ENCODE measurements around the gene PRSS35. TPM values are rescaled to one million over a fixed set of nuclear protein-coding genes. Genes with fewer than 3 reads are reported as not detected.

Gene PRSS35
- total and polyA plus RNA-seq, 2 donors (not counting 1 experiment from before 2014, with no cell fraction given): not detected

- Mint-ChIP-seq H3K4me3 (no peak overlapping the region), H3K9me3 (ENCODE audit: insufficient read depth) (no peaks in the 10 kb centered on the region), H3K4me1 (peaks cover 13% of the 10 kb centered on the region), H3K27ac (no peak overlapping the region), H3K27me3 (peaks cover 32% of the 10 kb centered on the region)
- H2AFZ ChIP-seq (ENCODE audit: insufficient read depth, low read depth, low read length, poor library complexity, severe bottlenecking): no peak overlapping the region
- H3K4me2 ChIP-seq (replicated peaks; ENCODE audit: low read depth, low read length, poor library complexity, severe bottlenecking): no peak overlapping the region
- 100% methylated on average over 1 of the region's 1 CpG for WGBS (ENCODE audit: insufficient coverage)
- H3K9ac ChIP-seq (ENCODE audit: low read length): no peak overlapping the region
- H3K4me3 ChIP-seq (ENCODE audit: control extremely low read depth in 1 of 5, extremely low read depth in 1 of 5, insufficient read depth in 1 of 5, low read depth in 2 of 5, low read length in 4 of 5): no peak overlapping the region
- no peaks in the 10 kb centered on the region for H3K79me2 ChIP-seq (ENCODE audit: control insufficient read depth, insufficient read depth, low read length)
- ChIA-PET POLR2A (no interaction called here), CTCF (no interaction called here)
- ATAC-seq (ENCODE audit: low read depth): no peak
- peaks cover 9 to 11% of the 10 kb centered on the region in 2 donors for H3K4me1 ChIP-seq (ENCODE audit: control insufficient read depth in 2 of 2, insufficient read depth in 2 of 2, low read length in 2 of 2)
- no peak for TF ChIP-seq CTCF (IDR thresholded peaks at IDR 0.05)
- no peak for TF ChIP-seq EZH2 (IDR thresholded peaks at IDR 0.05; ENCODE audit: borderline replicate concordance, insufficient read depth, low read depth, low read length, poor library complexity, severe bottlenecking)
- no peaks in the 10 kb centered on the region for H3K9me3 ChIP-seq (ENCODE audit: control extremely low read depth in 1 of 3, control insufficient read depth in 2 of 3, insufficient read depth in 1 of 3, low read length in 2 of 3)
- no peaks in the 10 kb centered on the region for H3K36me3 ChIP-seq (replicated peaks in 1 of 2; ENCODE audit: control extremely low read depth in 1 of 2, control insufficient read depth in 1 of 2, extremely low read depth in 1 of 2, insufficient read depth in 2 of 2, low read length in 1 of 2)
- H4K20me1 ChIP-seq (ENCODE audit: control insufficient read depth, insufficient read depth, low read length, poor library complexity, severe bottlenecking): no peaks in the 10 kb centered on the region
- no peak for DNase-seq
- H3K27ac ChIP-seq (ENCODE audit: low read length in 2 of 2): no peak overlapping the region
- peaks cover 0 to 17% (median 9%) of the 10 kb centered on the region in 4 experiments for H3K27me3 ChIP-seq (replicated peaks in 1 of 4; ENCODE audit: control extremely low read depth in 1 of 4, control insufficient read depth in 3 of 4, insufficient read depth in 4 of 4, low read length in 3 of 4)
- intact Hi-C loops (cut with micrococcal nuclease): no loop called here
Observed at GRCh38 chr6:83509441-83509840, 2.9 kb upstream of the PRSS35 start.

- POLR2A ChIA-PET: no interaction called here
- no CpG with 5 or more reads among the region's 3 CpGs for WGBS (ENCODE audit: insufficient coverage)
- intact Hi-C loops (cut with micrococcal nuclease): no loop called here
- Histone ChIP-seq H3K27me3 (replicated peaks in 1 of 4; ENCODE audit: control extremely low read depth in 1 of 4, control insufficient read depth in 3 of 4, insufficient read depth in 4 of 4, low read length in 3 of 4) (peaks cover 0 to 18% (median 9%) of the 10 kb centered on the region in 4 experiments), H3K9me3 (ENCODE audit: control extremely low read depth in 1 of 3, control insufficient read depth in 2 of 3, insufficient read depth in 1 of 3, low read length in 2 of 3) (no peaks in the 10 kb centered on the region), H3K36me3 (replicated peaks in 1 of 2; ENCODE audit: control extremely low read depth in 1 of 2, control insufficient read depth in 1 of 2, extremely low read depth in 1 of 2, insufficient read depth in 2 of 2, low read length in 1 of 2) (no peaks in the 10 kb centered on the region), H3K4me1 (ENCODE audit: control insufficient read depth in 2 of 2, insufficient read depth in 2 of 2, low read length in 2 of 2) (peaks cover 9 to 11% of the 10 kb centered on the region in 2 donors), H3K79me2 (ENCODE audit: control insufficient read depth, insufficient read depth, low read length) (no peaks in the 10 kb centered on the region), H3K9ac (ENCODE audit: low read length) (no peak overlapping the region), H3K4me2 (replicated peaks; ENCODE audit: low read depth, low read length, poor library complexity, severe bottlenecking) (no peak overlapping the region), H3K4me3 (ENCODE audit: control extremely low read depth in 1 of 5, extremely low read depth in 1 of 5, insufficient read depth in 1 of 5, low read depth in 2 of 5, low read length in 4 of 5) (no peak overlapping the region), H3K27ac (ENCODE audit: low read length in 2 of 2) (no peak overlapping the region), H2AFZ (ENCODE audit: insufficient read depth, low read depth, low read length, poor library complexity, severe bottlenecking) (no peak overlapping the region), H4K20me1 (ENCODE audit: control insufficient read depth, insufficient read depth, low read length, poor library complexity, severe bottlenecking) (no peaks in the 10 kb centered on the region)
- H3K4me1 Mint-ChIP-seq: peaks cover 13% of the 10 kb centered on the region
- TF ChIP-seq CTCF (IDR thresholded peaks at IDR 0.05) (no peak), EZH2 (IDR thresholded peaks at IDR 0.05; ENCODE audit: borderline replicate concordance, insufficient read depth, low read depth, low read length, poor library complexity, severe bottlenecking) (no peak)
- no peak overlapping the region for H3K27ac Mint-ChIP-seq
- DNase-seq (no peak), ATAC-seq (ENCODE audit: low read depth) (no peak)
- peaks cover 37% of the 10 kb centered on the region for H3K27me3 Mint-ChIP-seq
- no peaks in the 10 kb centered on the region for H3K9me3 Mint-ChIP-seq (ENCODE audit: insufficient read depth)
- CTCF ChIA-PET: interaction anchor here (1.4 to 6.8 kb wide), 2 partner anchors 9 to 444 kb away, joined by 3 to 35 read pairs; partner anchors contain the start of genes DOP1A and UBE3D
- no peak overlapping the region for H3K4me3 Mint-ChIP-seq
Observed at GRCh38 chr6:83510791-83511190, 1.5 kb upstream of the PRSS35 start.
